Nephron progenitor cell (in vitro differentiated cells): ENCODE measurements around the gene MEFV.

Experiments used
- DNase-seq: peaks from one replicate; pipeline ENCODE4 v3.0.0; 2021
- H3K27ac Mint-ChIP-seq: 2 replicates; pipeline ENCODE4 v1.8.0; 2021; ENCODE audit warnings: mild to moderate bottlenecking, moderate library complexity, mixed read lengths
- H3K27me3 Mint-ChIP-seq: 2 replicates; pipeline ENCODE4 v1.8.0; 2021; ENCODE audit warnings: mild to moderate bottlenecking, low read depth, mixed read lengths; ENCODE audit not compliant: poor library complexity
- H3K36me3 Mint-ChIP-seq: 2 replicates; pipeline ENCODE4 v1.8.0; 2021; ENCODE audit warnings: low read depth, mixed read lengths
- H3K4me1 Mint-ChIP-seq: 2 replicates; pipeline ENCODE4 v1.8.0; 2021; ENCODE audit warnings: mixed read lengths
- H3K4me3 Mint-ChIP-seq: 2 replicates; pipeline ENCODE4 v1.8.0; 2021; ENCODE audit warnings: mild to moderate bottlenecking, moderate library complexity, mixed read lengths
- H3K9me3 Mint-ChIP-seq: 2 replicates; pipeline ENCODE4 v1.8.0; 2021; ENCODE audit warnings: mild to moderate bottlenecking, moderate library complexity, mixed read lengths
- CTCF ChIP-seq: fragments of 200-600 bp; sonication (generic); IDR thresholded peaks from 2 replicates; pipeline ENCODE4 v1.5.0; 2021; ENCODE audit warnings: antibody characterized with exemption

Gene MEFV

GRCh38 chr16:3241761-3242160, 14.7 kb downstream of the MEFV start:
- H3K9me3 Mint-ChIP-seq = peaks cover 49% of the 10 kb centered on the region
- H3K27ac Mint-ChIP-seq = no peak overlapping the region
- DNase-seq = no peak
- no peak overlapping the region for H3K4me3 Mint-ChIP-seq
- H3K27me3 Mint-ChIP-seq = peaks cover 35% of the 10 kb centered on the region
- H3K36me3 Mint-ChIP-seq = no peaks in the 10 kb centered on the region
- no peak for TF ChIP-seq CTCF
- no peaks in the 10 kb centered on the region for H3K4me1 Mint-ChIP-seq

- peaks cover 6% of the 10 kb centered on the region for H3K27me3 Mint-ChIP-seq
- TF ChIP-seq CTCF = no peak
- H3K27ac Mint-ChIP-seq = no peak overlapping the region
- DNase-seq = peak; percentile 15
- peak overlapping the region; percentile 78 for H3K4me3 Mint-ChIP-seq
- peaks cover 13% of the 10 kb centered on the region for H3K4me1 Mint-ChIP-seq
- H3K9me3 Mint-ChIP-seq = peaks cover 66% of the 10 kb centered on the region
- H3K36me3 Mint-ChIP-seq = peaks cover 28% of the 10 kb centered on the region
Observed at GRCh38 chr16:3235856-3236669, 20.4 kb downstream of the MEFV start.

- H3K27me3 Mint-ChIP-seq = peaks cover 5% of the 10 kb centered on the region
- peaks cover 13% of the 10 kb centered on the region for H3K4me1 Mint-ChIP-seq
- H3K4me3 Mint-ChIP-seq = peak within 1 kb of the TSS; percentile 98
- peaks cover 38% of the 10 kb centered on the region for H3K36me3 Mint-ChIP-seq
- H3K27ac Mint-ChIP-seq = peak within 1 kb of the TSS; percentile 98
- peak; percentile 93 for DNase-seq
- H3K9me3 Mint-ChIP-seq = peaks cover 68% of the 10 kb centered on the region
- no peak for TF ChIP-seq CTCF
Observed at GRCh38 chr16:3234857-3235561, 21.4 kb downstream of the MEFV start, which contains the start of gene ZNF200. TSS of gene ZNF200 (minus strand) at chr16:3235158. CDS start at chr16:3233755, 1,403 bp downstream.

GRCh38 chr16:3234543-3234856, 21.9 kb downstream of the MEFV start:
- Mint-ChIP-seq H3K4me3 (peak overlapping the region; percentile 98), H3K36me3 (peaks cover 43% of the 10 kb centered on the region), H3K4me1 (peaks cover 13% of the 10 kb centered on the region), H3K27me3 (peaks cover 4% of the 10 kb centered on the region), H3K9me3 (peaks cover 68% of the 10 kb centered on the region), H3K27ac (peak overlapping the region; percentile 98)
- DNase-seq = no peak
- TF ChIP-seq CTCF = no peak

GRCh38 chr16:3223913-3224515, 32.4 kb downstream of the MEFV start:
- H3K36me3 Mint-ChIP-seq = peaks cover 78% of the 10 kb centered on the region
- TF ChIP-seq CTCF = no peak
- no peak overlapping the region for H3K4me3 Mint-ChIP-seq
- no peak overlapping the region for H3K27ac Mint-ChIP-seq
- H3K9me3 Mint-ChIP-seq = peaks cover 92% of the 10 kb centered on the region
- H3K27me3 Mint-ChIP-seq = peaks cover 8% of the 10 kb centered on the region
- DNase-seq = no peak
- no peaks in the 10 kb centered on the region for H3K4me1 Mint-ChIP-seq
